RWPE2 (cell line): ENCODE results near the gene PDS5B.

Source experiments
- ATAC-seq: fragments of 200-7000 bp; cut with Tn5 transposase; 3 replicates; pipeline ENCODE4 v1.9.1; 2021; ENCODE audit warnings: low read depth
- DNase-seq: peaks from one replicate; pipeline ENCODE4 v3.0.0-alpha.2; 2020; ENCODE audit warnings: low spot score
- H3K27ac ChIP-seq: fragments of 450-650 bp; 2 replicates; pipeline ENCODE4 v1.5.1; 2017; ENCODE audit warnings: mild to moderate bottlenecking; ENCODE audit not compliant: poor library complexity, severe bottlenecking
- H3K27me3 ChIP-seq: fragments of 250-450 bp; sonication (Bioruptor Pico); 2 replicates; pipeline ENCODE4 v1.5.1; 2021; ENCODE audit warnings: mild to moderate bottlenecking, moderate library complexity; ENCODE audit not compliant: insufficient read depth, poor library complexity, severe bottlenecking
- H3K36me3 ChIP-seq: fragments of 250-450 bp; sonication (Bioruptor Pico); 2 replicates; pipeline ENCODE4 v1.5.1; 2020; ENCODE audit warnings: low read depth, mild to moderate bottlenecking, moderate library complexity
- H3K4me1 ChIP-seq: fragments of 250-450 bp; sonication (Bioruptor Pico); 2 replicates; pipeline ENCODE4 v1.5.1; 2021; ENCODE audit warnings: mild to moderate bottlenecking, moderate library complexity; ENCODE audit not compliant: insufficient read depth, poor library complexity, severe bottlenecking
- H3K4me3 ChIP-seq: fragments of 250-450 bp; sonication (Bioruptor Pico); 2 replicates; pipeline ENCODE4 v1.5.1; 2021; ENCODE audit warnings: mild to moderate bottlenecking, moderate library complexity; ENCODE audit not compliant: severe bottlenecking
- H3K9me3 ChIP-seq: fragments of 250-450 bp; sonication (Bioruptor Pico); 2 replicates; pipeline ENCODE4 v1.5.1; 2021; ENCODE audit warnings: mild to moderate bottlenecking, moderate library complexity; ENCODE audit not compliant: severe bottlenecking
- TF ChIP-seq, protein P1 (sequence below): fragments of 450-650 bp; IDR thresholded peaks from one replicate; pipeline ENCODE4 v1.5.1; 2017; ENCODE audit warnings: mild to moderate bottlenecking, moderate library complexity; ENCODE audit not compliant: poor library complexity, severe bottlenecking

PDS5B gene, protein sequence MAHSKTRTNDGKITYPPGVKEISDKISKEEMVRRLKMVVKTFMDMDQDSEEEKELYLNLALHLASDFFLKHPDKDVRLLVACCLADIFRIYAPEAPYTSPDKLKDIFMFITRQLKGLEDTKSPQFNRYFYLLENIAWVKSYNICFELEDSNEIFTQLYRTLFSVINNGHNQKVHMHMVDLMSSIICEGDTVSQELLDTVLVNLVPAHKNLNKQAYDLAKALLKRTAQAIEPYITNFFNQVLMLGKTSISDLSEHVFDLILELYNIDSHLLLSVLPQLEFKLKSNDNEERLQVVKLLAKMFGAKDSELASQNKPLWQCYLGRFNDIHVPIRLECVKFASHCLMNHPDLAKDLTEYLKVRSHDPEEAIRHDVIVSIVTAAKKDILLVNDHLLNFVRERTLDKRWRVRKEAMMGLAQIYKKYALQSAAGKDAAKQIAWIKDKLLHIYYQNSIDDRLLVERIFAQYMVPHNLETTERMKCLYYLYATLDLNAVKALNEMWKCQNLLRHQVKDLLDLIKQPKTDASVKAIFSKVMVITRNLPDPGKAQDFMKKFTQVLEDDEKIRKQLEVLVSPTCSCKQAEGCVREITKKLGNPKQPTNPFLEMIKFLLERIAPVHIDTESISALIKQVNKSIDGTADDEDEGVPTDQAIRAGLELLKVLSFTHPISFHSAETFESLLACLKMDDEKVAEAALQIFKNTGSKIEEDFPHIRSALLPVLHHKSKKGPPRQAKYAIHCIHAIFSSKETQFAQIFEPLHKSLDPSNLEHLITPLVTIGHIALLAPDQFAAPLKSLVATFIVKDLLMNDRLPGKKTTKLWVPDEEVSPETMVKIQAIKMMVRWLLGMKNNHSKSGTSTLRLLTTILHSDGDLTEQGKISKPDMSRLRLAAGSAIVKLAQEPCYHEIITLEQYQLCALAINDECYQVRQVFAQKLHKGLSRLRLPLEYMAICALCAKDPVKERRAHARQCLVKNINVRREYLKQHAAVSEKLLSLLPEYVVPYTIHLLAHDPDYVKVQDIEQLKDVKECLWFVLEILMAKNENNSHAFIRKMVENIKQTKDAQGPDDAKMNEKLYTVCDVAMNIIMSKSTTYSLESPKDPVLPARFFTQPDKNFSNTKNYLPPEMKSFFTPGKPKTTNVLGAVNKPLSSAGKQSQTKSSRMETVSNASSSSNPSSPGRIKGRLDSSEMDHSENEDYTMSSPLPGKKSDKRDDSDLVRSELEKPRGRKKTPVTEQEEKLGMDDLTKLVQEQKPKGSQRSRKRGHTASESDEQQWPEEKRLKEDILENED (N-terminal part only)

DNA sequence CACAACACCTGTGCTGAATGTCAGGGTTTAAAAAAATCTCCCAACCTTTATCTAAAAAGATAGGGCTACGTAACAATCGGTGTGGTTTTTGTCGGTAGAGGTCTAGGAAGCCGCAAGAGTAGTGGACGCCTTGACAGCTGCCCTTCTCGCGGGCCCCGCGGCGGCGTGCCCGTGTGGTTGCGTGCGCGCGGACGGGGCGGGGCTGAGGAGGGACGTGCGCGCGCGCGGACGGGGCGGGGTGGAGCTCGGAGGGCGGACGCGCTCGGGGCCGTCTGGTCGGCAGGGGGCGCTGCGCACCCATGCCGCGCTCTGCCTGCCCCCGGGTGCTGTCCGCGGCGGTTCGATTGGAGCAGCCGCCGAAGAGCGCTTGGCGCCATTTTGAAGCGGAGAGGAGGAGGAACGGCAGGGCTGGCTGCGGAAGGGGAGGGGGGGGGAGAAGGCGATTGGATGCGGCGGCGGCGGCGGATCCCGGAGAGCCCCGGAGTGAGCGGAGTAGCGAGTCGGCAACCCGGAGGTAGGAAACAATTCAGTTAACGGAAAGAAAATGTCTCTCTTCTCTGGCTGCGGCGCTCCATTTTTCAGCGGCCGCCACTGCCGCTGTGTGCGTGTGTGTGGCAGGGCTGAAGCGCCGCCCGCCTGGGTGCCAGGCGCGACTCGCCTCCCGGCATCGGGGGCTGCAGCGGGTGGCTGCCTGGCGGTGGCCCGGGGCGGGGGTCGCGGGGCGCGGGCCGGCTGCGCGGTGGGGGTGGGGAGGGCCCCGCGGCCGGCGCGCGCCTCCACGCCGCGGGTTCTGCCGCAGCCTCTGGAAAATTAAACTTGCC, at the start of gene PDS5B:
TSS of gene PDS5B (plus strand) at position 373 of the 821 bp plus-strand sequence. CDS start 62,321 bp downstream, outside the sequence.
- Histone ChIP-seq H3K4me1 (peaks cover 9% of the 10 kb centered on the region), H3K27me3 (no peaks in the 10 kb centered on the region), H3K27ac (peak within 1 kb of the TSS; percentile 83), H3K36me3 (no peaks in the 10 kb centered on the region), H3K4me3 (peak within 1 kb of the TSS; percentile 98), H3K9me3 (no peaks in the 10 kb centered on the region)
- ATAC-seq (peak; percentile 86), DNase-seq (peak; percentile 90)
- TF ChIP-seq, protein P1, sequence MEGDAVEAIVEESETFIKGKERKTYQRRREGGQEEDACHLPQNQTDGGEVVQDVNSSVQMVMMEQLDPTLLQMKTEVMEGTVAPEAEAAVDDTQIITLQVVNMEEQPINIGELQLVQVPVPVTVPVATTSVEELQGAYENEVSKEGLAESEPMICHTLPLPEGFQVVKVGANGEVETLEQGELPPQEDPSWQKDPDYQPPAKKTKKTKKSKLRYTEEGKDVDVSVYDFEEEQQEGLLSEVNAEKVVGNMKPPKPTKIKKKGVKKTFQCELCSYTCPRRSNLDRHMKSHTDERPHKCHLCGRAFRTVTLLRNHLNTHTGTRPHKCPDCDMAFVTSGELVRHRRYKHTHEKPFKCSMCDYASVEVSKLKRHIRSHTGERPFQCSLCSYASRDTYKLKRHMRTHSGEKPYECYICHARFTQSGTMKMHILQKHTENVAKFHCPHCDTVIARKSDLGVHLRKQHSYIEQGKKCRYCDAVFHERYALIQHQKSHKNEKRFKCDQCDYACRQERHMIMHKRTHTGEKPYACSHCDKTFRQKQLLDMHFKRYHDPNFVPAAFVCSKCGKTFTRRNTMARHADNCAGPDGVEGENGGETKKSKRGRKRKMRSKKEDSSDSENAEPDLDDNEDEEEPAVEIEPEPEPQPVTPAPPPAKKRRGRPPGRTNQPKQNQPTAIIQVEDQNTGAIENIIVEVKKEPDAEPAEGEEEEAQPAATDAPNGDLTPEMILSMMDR, result peak; percentile 95

DNA sequence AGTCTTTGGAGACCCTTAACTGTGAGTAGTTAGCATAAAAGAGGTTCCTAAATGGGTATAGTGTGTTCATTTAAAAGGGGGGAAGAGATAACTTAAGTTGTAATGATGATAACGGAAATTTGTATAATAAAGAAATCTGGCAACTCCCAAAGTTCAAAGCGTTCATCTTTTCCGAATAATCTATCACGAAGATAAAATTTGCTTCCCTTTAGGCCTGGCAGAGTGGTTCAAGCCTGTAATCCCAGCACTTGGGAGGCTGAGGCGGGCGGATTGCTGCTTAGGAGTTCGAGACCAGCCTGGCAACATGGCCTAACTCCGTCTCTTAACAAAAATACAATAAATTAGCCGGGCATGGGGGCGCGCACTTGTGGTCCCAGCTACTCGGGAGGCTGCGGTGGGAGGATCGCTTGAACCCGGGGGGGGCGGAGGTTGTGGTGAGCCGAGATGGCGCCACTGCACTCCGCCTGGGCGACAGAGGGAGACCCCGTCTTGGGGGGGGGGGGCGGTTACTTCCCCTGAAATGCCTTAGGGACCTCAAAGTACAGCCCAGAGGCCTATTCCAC, 48.6 kb upstream of the PDS5B start:
- peak overlapping the region; percentile 54 for H3K4me3 ChIP-seq
- DNase-seq, result no peak
- H3K36me3 ChIP-seq, result peaks cover 41% of the 10 kb centered on the region
- peaks cover 8% of the 10 kb centered on the region for H3K4me1 ChIP-seq
- ATAC-seq, result no peak
- TF ChIP-seq, protein P1, result no peak
- H3K27ac ChIP-seq, result peak overlapping the region; percentile 69
- H3K9me3 ChIP-seq, result no peaks in the 10 kb centered on the region
- H3K27me3 ChIP-seq, result no peaks in the 10 kb centered on the region

DNA sequence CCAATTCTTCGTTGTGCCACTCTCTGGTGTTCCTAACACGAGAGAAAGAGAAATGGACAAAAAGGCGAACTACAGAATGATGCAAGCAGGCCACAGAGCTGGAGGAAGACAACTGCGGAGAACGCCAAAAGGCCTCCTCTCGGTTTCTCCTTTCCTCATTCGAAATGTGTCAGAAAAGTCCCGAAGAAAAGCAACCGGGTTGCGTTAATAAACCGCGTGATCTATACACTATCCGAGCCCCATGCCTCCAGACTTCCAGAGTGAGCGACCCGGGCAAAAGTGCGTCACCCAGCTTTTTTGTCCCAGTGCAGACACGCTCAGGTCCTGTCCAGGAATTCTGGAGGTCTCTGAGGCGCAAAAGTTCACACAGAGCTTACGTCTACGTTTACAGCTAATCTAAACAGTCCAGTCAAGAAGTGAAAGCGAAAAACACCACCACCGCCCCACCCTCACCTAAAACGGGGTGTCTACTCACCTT, 48.1 kb upstream of the PDS5B start:
- H3K4me1 ChIP-seq, result peaks cover 8% of the 10 kb centered on the region
- peak overlapping the region; percentile 54 for H3K4me3 ChIP-seq
- TF ChIP-seq, protein P1, result no peak
- no peaks in the 10 kb centered on the region for H3K9me3 ChIP-seq
- H3K27me3 ChIP-seq, result no peaks in the 10 kb centered on the region
- ATAC-seq, result peak; percentile 68
- H3K36me3 ChIP-seq, result peaks cover 41% of the 10 kb centered on the region
- no peak for DNase-seq
- H3K27ac ChIP-seq, result peak overlapping the region; percentile 69

DNA sequence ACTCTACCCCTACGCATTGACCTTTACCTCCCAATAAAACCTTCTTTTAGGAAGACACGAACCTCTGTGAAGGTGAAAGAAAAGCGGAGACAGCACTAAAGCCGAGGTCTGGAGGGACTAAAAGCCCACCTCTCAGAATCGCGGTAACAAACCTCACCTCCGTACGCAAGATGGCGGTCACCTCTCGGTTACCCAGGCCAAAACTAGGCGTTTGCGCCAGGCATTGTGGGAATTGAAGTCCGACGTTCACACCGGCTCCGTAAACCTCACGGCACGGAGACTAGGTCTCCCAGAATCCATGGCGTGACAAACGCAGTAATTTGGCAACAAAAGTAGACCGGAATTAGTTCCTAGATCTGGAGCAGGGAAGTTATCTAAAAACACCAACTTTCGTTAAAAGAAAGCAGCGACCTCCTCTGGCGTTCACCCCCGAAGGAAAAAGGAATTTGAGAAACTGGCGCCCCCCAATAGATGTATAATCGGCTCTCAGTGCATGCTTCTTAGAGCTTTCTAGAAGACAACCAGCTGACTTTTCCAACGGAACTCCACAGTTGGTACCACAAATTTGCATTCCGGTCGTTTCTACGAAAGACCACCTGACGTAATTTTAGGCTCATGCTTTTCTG, 47.5 kb upstream of the PDS5B start, which contains the start of gene N4BP2L2:
TSS of gene N4BP2L2 (minus strand) at position 175 of the 626 bp plus-strand sequence. CDS start 1,768 bp downstream, outside the sequence.
- Histone ChIP-seq H3K4me3 (peak within 1 kb of the TSS; percentile 54), H3K4me1 (peaks cover 8% of the 10 kb centered on the region)

More for the DNA sequence above, 47.5 kb upstream of the PDS5B start, which contains the start of gene N4BP2L2:
- H3K36me3 ChIP-seq, result peaks cover 39% of the 10 kb centered on the region
- H3K27me3 ChIP-seq, result no peaks in the 10 kb centered on the region
- peak within 1 kb of the TSS; percentile 69 for H3K27ac ChIP-seq
- TF ChIP-seq, protein P1, result peak; percentile 66
- DNase-seq, result peak; percentile 84
- H3K9me3 ChIP-seq, result no peaks in the 10 kb centered on the region
- peak; percentile 99 for ATAC-seq
